ENCODE data around the gene MYH14. TPM values are rescaled to one million over a fixed set of nuclear protein-coding genes. Genes with fewer than 3 reads are reported as not detected.
"Not testable (repeated sequence)": the region's sequence is repeated elsewhere in the genome, so short reads cannot be mapped to it uniquely, and the experiment has no call there.

Gene MYH14
- total and polyA plus RNA-seq, 2 of the 4 experiments (the other 2 are of a cell fraction): not detected

DNA sequence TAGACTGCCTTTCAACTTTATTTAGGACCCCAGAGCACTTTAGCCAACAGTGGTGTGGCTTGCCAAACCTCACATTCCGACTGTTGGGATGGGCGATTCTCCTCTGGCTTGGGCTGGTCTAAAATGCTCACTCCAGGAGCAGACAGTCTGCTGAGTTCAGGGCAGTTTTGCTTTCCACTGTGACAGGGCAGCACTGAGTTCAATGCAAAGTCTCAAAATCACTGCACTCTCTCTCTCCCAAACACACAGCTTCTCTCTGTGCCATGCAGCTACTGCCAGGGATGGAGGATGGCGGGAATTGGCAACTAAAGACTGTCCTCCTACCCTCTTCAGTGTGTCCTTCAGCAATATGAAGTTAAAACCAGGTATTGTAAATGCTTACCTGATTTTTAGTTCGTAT is 148.8 kb downstream of the MYH14 start:
- in situ Hi-C loops (cut with MboI; ENCODE audit: low sequenced_read_pairs): loop anchor here (10.0 kb wide), 1 partner anchor 433 kb away; no protein-coding TSS in a partner anchor
- no peak overlapping the region for H4K5ac ChIP-seq (ENCODE audit: low read depth, low read length)
- H2BK15ac ChIP-seq (ENCODE audit: low read depth, low read length): no peak overlapping the region
- intact Hi-C loops (cut with micrococcal nuclease): loop anchor here (10.0 kb wide), 1 partner anchor 663 kb away; the partner anchor contains the start of gene KLK10
- WGBS, 2 experiments (ENCODE audit: extremely low coverage in 2 of 2, insufficient read length in 1 of 2): 56% methylated on average over 2 of the region's 4 CpGs; no CpG with 5 or more reads in 1 of the 2 experiments
- H3K4me1 ChIP-seq (ENCODE audit: control insufficient read depth, insufficient read depth, low read length): no peaks in the 10 kb centered on the region
- no TSS peak for BruUV-seq (replicated peaks)
- H2AK9ac ChIP-seq (replicated peaks; ENCODE audit: low read depth, low read length, poor library complexity): no peak overlapping the region
- no peaks in the 10 kb centered on the region for H3K9me3 ChIP-seq (ENCODE audit: control insufficient read depth, insufficient read depth, low read length)
- H3K9ac ChIP-seq (ENCODE audit: low read depth, low read length): no peak overlapping the region
- H3K4ac ChIP-seq (ENCODE audit: low read depth, low read length): no peak overlapping the region
- H2BK20ac ChIP-seq (ENCODE audit: low read depth, low read length): no peak overlapping the region
- no peaks in the 10 kb centered on the region for H3K36me3 ChIP-seq (ENCODE audit: control insufficient read depth, insufficient read depth, low read length)
- H3K9me1 ChIP-seq (ENCODE audit: insufficient read depth, low read length): no peaks in the 10 kb centered on the region
- no peak overlapping the region for H3K14ac ChIP-seq (replicated peaks; ENCODE audit: low read depth, low read length)
- no peak overlapping the region for H3K4me2 ChIP-seq (ENCODE audit: low read depth, low read length)
- dilution Hi-C loops (cut with HindIII; ENCODE audit: low sequenced_read_pairs, unreplicated experiment): no loop called here
- H4K91ac ChIP-seq (ENCODE audit: insufficient read depth, low read depth, low read length): no peak overlapping the region
- no peak overlapping the region for H2BK120ac ChIP-seq (ENCODE audit: low read depth, low read length)
- no peak overlapping the region for H3K27ac ChIP-seq (ENCODE audit: insufficient read depth, low read length)
- no peak overlapping the region for H4K8ac ChIP-seq (ENCODE audit: low read depth in 2 of 2, low read length in 2 of 2)
- H3K79me1 ChIP-seq (ENCODE audit: low read depth in 1 of 2, low read length in 2 of 2): no peaks in the 10 kb centered on the region
- no peak overlapping the region for H3K4me3 ChIP-seq (ENCODE audit: insufficient read depth, low read depth, low read length)
- no peak overlapping the region for H3K23ac ChIP-seq (ENCODE audit: low read depth, low read length)
- no peak overlapping the region for H3K18ac ChIP-seq (ENCODE audit: low read depth, low read length)
- peak overlapping the region; percentile 32 for H2AFZ ChIP-seq (replicated peaks; ENCODE audit: low read length, poor library complexity)
- H3K27me3 ChIP-seq (ENCODE audit: control insufficient read depth, insufficient read depth, low read length): no peaks in the 10 kb centered on the region; the same call in 1 of the 2 replicates
- ChIA-PET CTCF (no interaction called here), POLR2A (ENCODE audit: unreplicated experiment) (no interaction called here)
- no peak for TF ChIP-seq CHD1 (IDR thresholded peaks at IDR 0.05; ENCODE audit: low read depth, low read length)
- no peak for TF ChIP-seq BHLHE40 (IDR thresholded peaks at IDR 0.05; ENCODE audit: low read depth, low read length)
- TF ChIP-seq RCOR1 (IDR thresholded peaks at IDR 0.05; ENCODE audit: insufficient replicate concordance, low read length): no peak
- TF ChIP-seq, protein P1, sequence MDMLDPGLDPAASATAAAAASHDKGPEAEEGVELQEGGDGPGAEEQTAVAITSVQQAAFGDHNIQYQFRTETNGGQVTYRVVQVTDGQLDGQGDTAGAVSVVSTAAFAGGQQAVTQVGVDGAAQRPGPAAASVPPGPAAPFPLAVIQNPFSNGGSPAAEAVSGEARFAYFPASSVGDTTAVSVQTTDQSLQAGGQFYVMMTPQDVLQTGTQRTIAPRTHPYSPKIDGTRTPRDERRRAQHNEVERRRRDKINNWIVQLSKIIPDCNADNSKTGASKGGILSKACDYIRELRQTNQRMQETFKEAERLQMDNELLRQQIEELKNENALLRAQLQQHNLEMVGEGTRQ (IDR thresholded peaks at IDR 0.05; ENCODE audit: low read depth, low read length): no peak
- TF ChIP-seq SMC3 (IDR thresholded peaks at IDR 0.05; ENCODE audit: low read depth, low read length): no peak
- no peak overlapping the region for H3K56ac ChIP-seq (ENCODE audit: extremely low read depth, insufficient read depth, low read length)
- no peak for DNase-seq
- no peak for ATAC-seq (ENCODE audit: low read depth)
- H2AK5ac ChIP-seq (ENCODE audit: low read depth, low read length): no peak overlapping the region
- H4K20me1 ChIP-seq (ENCODE audit: insufficient read depth, low read length): no peaks in the 10 kb centered on the region
- H2BK5ac ChIP-seq (ENCODE audit: low read depth, low read length, poor library complexity, severe bottlenecking): no peak overlapping the region

- H2AK5ac ChIP-seq (ENCODE audit: low read depth, low read length); H2BK15ac ChIP-seq (ENCODE audit: low read depth, low read length); H3K23ac ChIP-seq (ENCODE audit: low read depth, low read length); H3K9me3 ChIP-seq (ENCODE audit: control insufficient read depth, insufficient read depth, low read length); H2AFZ ChIP-seq (replicated peaks; ENCODE audit: low read length, poor library complexity); BruUV-seq (replicated peaks); H3K9me1 ChIP-seq (ENCODE audit: insufficient read depth, low read length); H3K56ac ChIP-seq (ENCODE audit: extremely low read depth, insufficient read depth, low read length); H2BK120ac ChIP-seq (ENCODE audit: low read depth, low read length); H3K14ac ChIP-seq (replicated peaks; ENCODE audit: low read depth, low read length); H3K36me3 ChIP-seq (ENCODE audit: control insufficient read depth, insufficient read depth, low read length); H2BK20ac ChIP-seq (ENCODE audit: low read depth, low read length); H4K5ac ChIP-seq (ENCODE audit: low read depth, low read length); H3K4ac ChIP-seq (ENCODE audit: low read depth, low read length); H2AK9ac ChIP-seq (replicated peaks; ENCODE audit: low read depth, low read length, poor library complexity); H3K9ac ChIP-seq (ENCODE audit: low read depth, low read length); ATAC-seq (ENCODE audit: low read depth); H4K20me1 ChIP-seq (ENCODE audit: insufficient read depth, low read length); H3K79me1 ChIP-seq (ENCODE audit: low read depth in 1 of 2, low read length in 2 of 2); H3K4me3 ChIP-seq (ENCODE audit: insufficient read depth, low read depth, low read length); H3K4me1 ChIP-seq (ENCODE audit: control insufficient read depth, insufficient read depth, low read length); H4K91ac ChIP-seq (ENCODE audit: insufficient read depth, low read depth, low read length); H3K27ac ChIP-seq (ENCODE audit: insufficient read depth, low read length); dilution Hi-C loops (cut with HindIII; ENCODE audit: low sequenced_read_pairs, unreplicated experiment); H3K18ac ChIP-seq (ENCODE audit: low read depth, low read length); POLR2A ChIA-PET (ENCODE audit: unreplicated experiment); H3K27me3 ChIP-seq (ENCODE audit: control insufficient read depth, insufficient read depth, low read length); H3K4me2 ChIP-seq (ENCODE audit: low read depth, low read length); H4K8ac ChIP-seq (ENCODE audit: low read depth in 2 of 2, low read length in 2 of 2); CTCF ChIA-PET; H2BK5ac ChIP-seq (ENCODE audit: low read depth, low read length, poor library complexity, severe bottlenecking); DNase-seq: not testable (repeated sequence)
- WGBS, 2 experiments (ENCODE audit: extremely low coverage in 2 of 2, insufficient read length in 1 of 2): 75% methylated on average over 5 of the region's 7 CpGs; no CpG with 5 or more reads in 1 of the 2 experiments
- in situ Hi-C loops (cut with MboI; ENCODE audit: low sequenced_read_pairs): loop anchor here (10.0 kb wide), 1 partner anchor 431 kb away; no protein-coding TSS in a partner anchor
- intact Hi-C loops (cut with micrococcal nuclease): loop anchor here (10.0 kb wide), 1 partner anchor 661 kb away; the partner anchor contains the start of gene KLK10
These were observed 150.1 kb downstream of the MYH14 start for GRCh38 chr19:50353487-50353880.

Measured in IMR-90 (cell line).